GM10248 (cell line): Measurements from ENCODE around the gene CLDN1.

ENCODE experiments used
- CTCF ChIA-PET: fragments of 300-600 bp; sonication (Branson Sonifier 250); formaldehyde crosslinking; extraction: SDS; loops from one replicate; lab custom pipeline; 2021; ENCODE audit warnings: antibody characterized with exemption; lab: Yijun Ruan, JAX
- POLR2A ChIA-PET: fragments of 350-650 bp; sonication (Branson Sonifier 250); formaldehyde crosslinking; extraction: SDS; loops from one replicate; lab custom pipeline; 2020; ENCODE audit warnings: antibody characterized with exemption; lab: Yijun Ruan, JAX
- DNase-seq: peaks from one replicate; pipeline ENCODE4 v3.0.0; 2012; ENCODE audit errors: extremely low spot score
- CTCF ChIP-seq: IDR thresholded peaks from 2 replicates; pipeline ENCODE4 v1.5.1; 2012; ENCODE audit warnings: mild to moderate bottlenecking, low read depth; ENCODE audit errors: extremely low read depth, missing control alignments, control extremely low read depth

CLDN1 gene

GRCh38 chr3:190306026-190306425, 16.2 kb downstream of the CLDN1 start:
- ChIA-PET POLR2A (no interaction called here), CTCF (interaction anchor here (1.1 to 1.7 kb wide), 2 partner anchors 16 to 339 kb away, joined by 4 to 9 read pairs; partner anchors contain the start of gene CLDN1)
- TF ChIP-seq CTCF, result no peak
- DNase-seq, result no peak

GRCh38 chr3:190305406-190305805, 16.8 kb downstream of the CLDN1 start:
- TF ChIP-seq CTCF, result no peak
- ChIA-PET POLR2A (no interaction called here), CTCF (interaction anchor here (4.0 kb wide), 1 partner anchor 17 kb away, joined by 26 read pairs; the partner anchor contains the start of gene CLDN1)
- no peak for DNase-seq

- no peak for TF ChIP-seq CTCF
- POLR2A ChIA-PET, result no interaction called here
- DNase-seq, result no peak
- CTCF ChIA-PET, result interaction anchor here (1.2 to 4.0 kb wide), 3 partner anchors 14 to 18 kb away, joined by 3 to 26 read pairs (median 6); partner anchors contain the start of gene CLDN1
Measured at GRCh38 chr3:190303884-190304283, 18.4 kb downstream of the CLDN1 start.

- no peak for DNase-seq
- ChIA-PET CTCF (interaction anchor here (2.5 to 4.0 kb wide), 2 partner anchors 12 to 20 kb away, joined by 6 to 26 read pairs; partner anchors contain the start of gene CLDN1), POLR2A (no interaction called here)
- TF ChIP-seq CTCF, result no peak
Measured at GRCh38 chr3:190302212-190302867, 19.9 kb downstream of the CLDN1 start.

GRCh38 chr3:190301591-190301990, 20.7 kb downstream of the CLDN1 start:
- ChIA-PET POLR2A (no interaction called here), CTCF (interaction anchor here (4.0 kb wide), 1 partner anchor 21 kb away, joined by 26 read pairs; the partner anchor contains the start of gene CLDN1)
- no peak for TF ChIP-seq CTCF
- DNase-seq, result no peak

GRCh38 chr3:190299969-190300368, 22.3 kb downstream of the CLDN1 start:
- CTCF ChIA-PET, result interaction anchor here (0.8 to 1.1 kb wide), 2 partner anchors 10 to 23 kb away, joined by 3 read pairs; partner anchors contain the start of gene CLDN1
- POLR2A ChIA-PET, result no interaction called here
- TF ChIP-seq CTCF, result no peak
- no peak for DNase-seq
